ENCODE measurements around the gene TADA2B.
A peak's percentile ranks its signal among the peaks of the same experiment; 100 is the strongest.
"Not testable (repeated sequence)": the region's sequence is repeated elsewhere in the genome, so short reads cannot be mapped to it uniquely, and the experiment has no call there.

TADA2B gene

GRCh38 chr4:7059662-7060061 lies 16.5 kb downstream of the TADA2B start:
- DNase-seq (ENCODE audit: low spot score): no peak

GRCh38 chr4:7060346-7061150 lies 17.4 kb downstream of the TADA2B start:
- no peak for DNase-seq (ENCODE audit: low spot score)

- no peak for DNase-seq (ENCODE audit: low spot score)
These were observed 18.6 kb downstream of the TADA2B start for GRCh38 chr4:7061815-7062214.

GRCh38 chr4:7062816-7063215 lies 19.6 kb downstream of the TADA2B start:
- no peak for DNase-seq (ENCODE audit: low spot score)

GRCh38 chr4:7063362-7063761 lies 20.2 kb downstream of the TADA2B start:
- no peak for DNase-seq (ENCODE audit: low spot score)

- no peak for DNase-seq (ENCODE audit: low spot score)
These were observed 22.8 kb downstream of the TADA2B start for GRCh38 chr4:7066006-7066405.

- DNase-seq (ENCODE audit: low spot score): no peak
These were observed 23.3 kb downstream of the TADA2B start for GRCh38 chr4:7066493-7066892.

- DNase-seq (ENCODE audit: low spot score): no peak
These were observed 23.9 kb downstream of the TADA2B start for GRCh38 chr4:7067126-7067451.

- DNase-seq (ENCODE audit: low spot score): peak; percentile 100
These were observed 24.5 kb downstream of the TADA2B start, which contains the start of gene GRPEL1 for GRCh38 chr4:7067452-7068278. TSS of gene GRPEL1 (minus strand) at chr4:7068064. CDS start at chr4:7068032, 32 bp downstream.

GRCh38 chr4:7068279-7068842 lies 25.2 kb downstream of the TADA2B start:
- DNase-seq (ENCODE audit: low spot score): no peak

- DNase-seq (ENCODE audit: low spot score): no peak
These were observed 25.7 kb downstream of the TADA2B start for GRCh38 chr4:7068883-7069282.

GRCh38 chr4:7070729-7071511 lies 27.7 kb downstream of the TADA2B start:
- DNase-seq (ENCODE audit: low spot score): peak; percentile 86

- DNase-seq (ENCODE audit: low spot score): no peak
These were observed 29.9 kb downstream of the TADA2B start for GRCh38 chr4:7073059-7073458.

- no peak for DNase-seq (ENCODE audit: low spot score)
These were observed 30.6 kb downstream of the TADA2B start for GRCh38 chr4:7073526-7074390.

GRCh38 chr4:7074426-7074825 lies 31.3 kb downstream of the TADA2B start:
- no peak for DNase-seq (ENCODE audit: low spot score)

GRCh38 chr4:7075962-7076695 lies 33.0 kb downstream of the TADA2B start:
- DNase-seq (ENCODE audit: low spot score): no peak

- DNase-seq (ENCODE audit: low spot score): no peak
These were observed 33.5 kb downstream of the TADA2B start for GRCh38 chr4:7076696-7077082.

GRCh38 chr4:7077371-7077770 lies 34.2 kb downstream of the TADA2B start:
- no peak for DNase-seq (ENCODE audit: low spot score)

- no peak for DNase-seq (ENCODE audit: low spot score)
These were observed 34.9 kb downstream of the TADA2B start for GRCh38 chr4:7078025-7078424.

GRCh38 chr4:7079483-7079882 lies 36.3 kb downstream of the TADA2B start:
- not testable (repeated sequence) for DNase-seq (ENCODE audit: low spot score)

All from CD4-positive, alpha-beta T cell treated with Interleukin-6 at 100 ng/mL for 8 hours (primary cell).